Osteocyte (in vitro differentiated cells): ENCODE data around the gene TRIP11. TPM values are rescaled to one million over a fixed set of nuclear protein-coding genes. Genes with fewer than 3 reads are reported as not detected.

Experiments
- DNase-seq: peaks from one replicate; pipeline ENCODE4 v3.0.0; 2021; ENCODE audit warnings: mixed read lengths; ENCODE audit not compliant: unreplicated experiment; ENCODE audit errors: extremely low spot score
- H3K27ac Mint-ChIP-seq: one replicate; pipeline ENCODE4 v1.8.0; 2021; ENCODE audit warnings: mild to moderate bottlenecking, mixed read lengths; ENCODE audit not compliant: unreplicated experiment
- H3K27me3 Mint-ChIP-seq: one replicate; pipeline ENCODE4 v1.8.0; 2021; ENCODE audit warnings: mixed read lengths; ENCODE audit not compliant: unreplicated experiment
- H3K36me3 Mint-ChIP-seq: one replicate; pipeline ENCODE4 v1.8.0; 2021; ENCODE audit warnings: mixed read lengths; ENCODE audit not compliant: unreplicated experiment
- H3K4me1 Mint-ChIP-seq: one replicate; pipeline ENCODE4 v1.8.0; 2021; ENCODE audit warnings: mixed read lengths; ENCODE audit not compliant: unreplicated experiment
- H3K4me3 Mint-ChIP-seq: one replicate; pipeline ENCODE4 v1.8.0; 2021; ENCODE audit warnings: mild to moderate bottlenecking, moderate library complexity, mixed read lengths; ENCODE audit not compliant: unreplicated experiment
- H3K9me3 Mint-ChIP-seq: one replicate; pipeline ENCODE4 v1.8.0; 2021; ENCODE audit warnings: mixed read lengths; ENCODE audit not compliant: unreplicated experiment
- total RNA-seq: library from RNA; stranded (reverse); gene quantifications from 2 replicates; pipeline ENCODE4 v1.2.1, GENCODE V29; 2021
- TF ChIP-seq, protein P1 (sequence below): fragments of 200-600 bp; sonication (generic); IDR thresholded peaks from 2 replicates; pipeline ENCODE4 v1.5.0; 2021; ENCODE audit warnings: antibody characterized with exemption, mild to moderate bottlenecking, moderate library complexity

TRIP11 gene
- total RNA-seq, 1 donor from 2014 or later, result 75.1 TPM

DNA sequence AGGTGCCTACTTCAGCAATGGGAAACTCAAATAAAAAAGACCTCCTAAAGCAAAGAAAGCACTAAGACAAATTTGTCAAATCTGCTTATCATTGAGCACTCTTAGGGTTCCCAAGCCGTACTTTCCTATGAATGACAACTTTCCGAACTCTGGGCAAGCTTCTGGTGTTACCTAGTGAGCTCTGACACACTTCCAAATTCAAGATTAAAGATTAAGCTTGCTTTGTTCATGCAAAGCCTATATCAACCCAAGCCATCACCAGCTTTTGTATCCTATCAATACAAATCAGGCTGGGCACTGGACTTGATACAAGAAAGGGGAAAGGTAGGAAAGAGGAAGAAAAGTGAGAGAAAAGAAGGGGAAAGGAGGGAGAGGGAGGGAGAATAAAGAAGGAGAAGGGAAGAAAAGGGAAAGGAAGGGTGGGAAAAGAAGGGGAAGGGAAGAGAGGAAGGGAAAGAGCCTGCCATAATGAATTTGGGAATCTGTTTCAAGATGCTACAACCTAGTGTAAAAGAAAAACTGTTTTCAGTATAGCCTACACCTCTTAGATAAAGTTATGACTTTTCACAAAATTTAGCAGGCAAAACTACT, 68.6 kb downstream of the TRIP11 start:
- Mint-ChIP-seq H3K4me1 (no peaks in the 10 kb centered on the region), H3K27ac (no peak overlapping the region), H3K36me3 (peaks cover 53% of the 10 kb centered on the region)

DNA sequence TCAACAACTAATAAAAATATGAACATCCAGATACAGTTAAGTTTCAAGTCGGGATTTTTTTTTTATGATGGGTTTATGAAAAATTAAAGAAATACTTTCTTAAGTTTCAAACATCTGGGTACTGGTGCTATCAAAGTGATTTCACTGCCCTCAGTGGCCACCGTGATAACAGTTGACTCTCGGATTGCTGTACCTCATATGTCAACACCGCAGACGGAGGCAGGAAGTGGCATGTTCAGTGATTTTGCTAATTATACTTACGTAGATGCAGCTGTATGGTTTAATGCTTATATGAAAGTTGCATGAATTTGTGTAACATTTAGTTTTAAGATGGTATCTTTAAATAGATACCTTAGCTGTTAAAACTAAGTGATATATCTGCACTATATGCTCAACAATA, 71.6 kb downstream of the TRIP11 start:
- no peak overlapping the region for H3K4me3 Mint-ChIP-seq
- no peaks in the 10 kb centered on the region for H3K27me3 Mint-ChIP-seq
- no peak for DNase-seq

More for the DNA sequence above, 68.6 kb downstream of the TRIP11 start:
- DNase-seq, result no peak
- Mint-ChIP-seq H3K4me3 (no peak overlapping the region), H3K27me3 (no peaks in the 10 kb centered on the region), H3K9me3 (no peaks in the 10 kb centered on the region)
- TF ChIP-seq, protein P1, sequence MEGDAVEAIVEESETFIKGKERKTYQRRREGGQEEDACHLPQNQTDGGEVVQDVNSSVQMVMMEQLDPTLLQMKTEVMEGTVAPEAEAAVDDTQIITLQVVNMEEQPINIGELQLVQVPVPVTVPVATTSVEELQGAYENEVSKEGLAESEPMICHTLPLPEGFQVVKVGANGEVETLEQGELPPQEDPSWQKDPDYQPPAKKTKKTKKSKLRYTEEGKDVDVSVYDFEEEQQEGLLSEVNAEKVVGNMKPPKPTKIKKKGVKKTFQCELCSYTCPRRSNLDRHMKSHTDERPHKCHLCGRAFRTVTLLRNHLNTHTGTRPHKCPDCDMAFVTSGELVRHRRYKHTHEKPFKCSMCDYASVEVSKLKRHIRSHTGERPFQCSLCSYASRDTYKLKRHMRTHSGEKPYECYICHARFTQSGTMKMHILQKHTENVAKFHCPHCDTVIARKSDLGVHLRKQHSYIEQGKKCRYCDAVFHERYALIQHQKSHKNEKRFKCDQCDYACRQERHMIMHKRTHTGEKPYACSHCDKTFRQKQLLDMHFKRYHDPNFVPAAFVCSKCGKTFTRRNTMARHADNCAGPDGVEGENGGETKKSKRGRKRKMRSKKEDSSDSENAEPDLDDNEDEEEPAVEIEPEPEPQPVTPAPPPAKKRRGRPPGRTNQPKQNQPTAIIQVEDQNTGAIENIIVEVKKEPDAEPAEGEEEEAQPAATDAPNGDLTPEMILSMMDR, result no peak

DNA sequence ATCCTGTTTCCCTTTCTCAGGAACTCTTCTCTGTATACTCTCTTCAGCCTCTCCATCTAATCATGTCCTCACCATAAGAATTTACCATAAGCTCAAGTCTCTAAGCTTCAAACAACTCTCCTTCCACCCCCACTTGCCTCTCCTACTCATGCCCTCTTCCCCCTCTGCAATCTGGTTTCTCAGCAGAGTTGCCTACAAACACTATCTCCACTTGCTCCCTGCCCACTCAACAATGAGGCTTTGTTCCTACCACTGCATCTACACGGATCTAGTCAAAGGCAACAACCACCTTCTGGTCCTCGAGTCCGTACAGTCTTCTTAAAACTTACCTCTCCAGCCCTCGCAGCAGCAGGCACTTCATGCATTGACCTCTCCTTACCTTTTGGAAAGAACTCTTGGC, 75.1 kb downstream of the TRIP11 start:
- Mint-ChIP-seq H3K4me1 (peaks cover 15% of the 10 kb centered on the region), H3K27me3 (no peaks in the 10 kb centered on the region), H3K27ac (peak overlapping the region; percentile 37), H3K9me3 (no peaks in the 10 kb centered on the region), H3K4me3 (no peak overlapping the region), H3K36me3 (peaks cover 25% of the 10 kb centered on the region)
- DNase-seq, result no peak
- TF ChIP-seq, protein P1, result no peak

More for the DNA sequence above, 71.6 kb downstream of the TRIP11 start:
- Mint-ChIP-seq H3K9me3 (no peaks in the 10 kb centered on the region), H3K4me1 (peaks cover 15% of the 10 kb centered on the region), H3K27ac (no peak overlapping the region), H3K36me3 (peaks cover 44% of the 10 kb centered on the region)
- TF ChIP-seq, protein P1, result no peak

DNA sequence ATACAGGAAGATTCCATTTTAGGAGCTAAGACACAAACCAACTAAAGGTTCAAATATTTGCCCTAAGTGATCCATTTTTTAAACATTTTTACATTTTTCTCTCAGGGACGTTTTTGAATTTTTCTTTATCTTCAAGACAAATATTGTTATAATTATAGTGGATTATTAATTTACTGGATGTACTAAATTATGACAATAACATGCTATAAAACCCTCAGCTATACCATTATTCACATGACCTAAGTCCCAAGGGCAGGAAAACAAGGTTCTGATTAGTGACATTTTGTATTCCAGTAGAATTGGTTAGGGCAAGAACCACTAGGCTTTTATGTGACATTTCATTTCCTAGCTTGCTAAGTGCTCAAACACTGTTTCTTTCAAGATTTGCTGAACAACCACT, 75.8 kb downstream of the TRIP11 start:
- DNase-seq, result no peak
- H3K4me3 Mint-ChIP-seq, result no peak overlapping the region
- peaks cover 15% of the 10 kb centered on the region for H3K4me1 Mint-ChIP-seq
- H3K27ac Mint-ChIP-seq, result peak overlapping the region; percentile 44
- H3K36me3 Mint-ChIP-seq, result peaks cover 19% of the 10 kb centered on the region
- no peaks in the 10 kb centered on the region for H3K9me3 Mint-ChIP-seq
- TF ChIP-seq, protein P1, result no peak
- H3K27me3 Mint-ChIP-seq, result no peaks in the 10 kb centered on the region

DNA sequence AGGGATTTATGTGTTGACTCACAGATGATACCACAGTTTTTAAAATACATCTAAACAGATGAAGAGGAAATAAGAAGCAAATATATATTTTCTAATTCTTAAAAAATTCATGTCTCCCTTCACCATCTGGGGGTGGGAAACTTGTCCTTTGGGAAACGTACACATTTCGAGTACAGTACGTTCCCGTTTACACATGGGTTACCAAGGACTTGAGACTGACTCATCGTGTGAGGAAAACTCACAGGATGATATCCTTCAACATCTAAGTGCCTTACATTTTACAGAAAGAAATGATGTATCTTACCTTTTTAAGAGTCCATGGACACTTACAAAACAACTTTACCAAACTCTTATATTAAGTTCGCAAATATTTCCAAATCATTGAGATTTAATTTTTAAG, 76.4 kb downstream of the TRIP11 start:
- no peak for DNase-seq
- TF ChIP-seq, protein P1, result no peak
- Mint-ChIP-seq H3K4me1 (peaks cover 15% of the 10 kb centered on the region), H3K36me3 (peaks cover 13% of the 10 kb centered on the region), H3K9me3 (no peaks in the 10 kb centered on the region), H3K4me3 (no peak overlapping the region), H3K27me3 (no peaks in the 10 kb centered on the region), H3K27ac (peak overlapping the region; percentile 44)
